ENCODE results near the gene SLC25A47.

DNA sequence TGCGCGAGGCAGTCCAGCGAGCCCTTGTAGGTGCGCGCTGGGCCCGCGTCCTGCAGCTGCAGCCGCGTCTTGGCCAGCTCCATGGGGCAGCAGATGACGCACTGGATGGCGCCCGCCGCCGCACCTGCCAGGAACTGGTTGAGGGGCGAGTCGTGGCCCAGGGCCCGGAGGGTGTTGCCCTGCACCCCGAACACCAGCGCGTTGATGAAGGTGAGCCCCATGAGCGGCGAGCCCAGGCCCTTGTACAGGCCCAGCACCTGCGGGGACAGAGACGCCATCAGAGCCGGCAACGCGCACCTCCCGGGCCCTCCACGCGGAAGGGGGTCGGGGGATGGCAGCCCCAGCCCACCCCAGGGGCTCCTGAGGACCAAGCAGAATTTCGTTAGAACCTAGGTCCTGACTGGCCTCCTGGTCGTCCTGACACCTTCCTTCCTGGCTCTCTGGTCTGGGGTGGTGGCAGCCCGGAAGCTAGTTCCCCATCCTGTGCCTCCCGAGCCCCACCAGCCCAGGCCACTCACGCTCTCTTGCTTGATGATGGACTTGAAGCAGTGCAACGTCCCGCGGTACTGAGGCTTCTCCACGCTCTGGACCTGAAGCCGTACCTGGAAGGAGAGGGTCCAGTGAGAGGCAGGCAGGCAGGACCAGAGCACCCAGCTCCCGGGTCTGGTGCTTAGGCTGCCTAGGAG, 30.2 kb upstream of the SLC25A47 start:
- TF ChIP-seq CTCF (IDR thresholded peaks at IDR 0.05) (no peak), POLR2AphosphoS5 (IDR thresholded peaks at IDR 0.05) (no peak)

Measured in sigmoid colon (tissue), 4 donors.